H1 (cell line): ENCODE results near the gene RXRA.

Experiments
- BCL11A ChIP-seq, 2 experiments: IDR thresholded peaks; one replicate each; pipeline ENCODE4 v1.6.1; 2011; ENCODE audit warnings: low read depth in 2 of 2, low read length in 2 of 2, mild to moderate bottlenecking in 2 of 2
- EP300 ChIP-seq, 2 experiments: IDR thresholded peaks; 1 replicate in 1 of 2; 2 replicates in 1 of 2; pipeline ENCODE4 v1.6.1; 2011 to 2012; ENCODE audit warnings: low read depth in 2 of 2, low read length in 2 of 2, mild to moderate bottlenecking in 2 of 2, borderline replicate concordance in 1 of 2, inconsistent platforms in 1 of 2, moderate library complexity in 1 of 2
- HDAC2 ChIP-seq, 2 experiments: fragments of 300-600 bp in 1 of 2; sonication (generic) in 1 of 2; IDR thresholded peaks; 2 replicates each; pipeline ENCODE4 v1.6.1; 2011 to 2012; ENCODE audit warnings: low read depth in 2 of 2, low read length in 2 of 2, mild to moderate bottlenecking in 2 of 2, moderate library complexity in 2 of 2, borderline replicate concordance in 1 of 2, inconsistent platforms in 1 of 2
- MAFK ChIP-seq: IDR thresholded peaks from 2 replicates; pipeline ENCODE4 v1.6.1; 2012; ENCODE audit warnings: low read depth, mild to moderate bottlenecking, improper control_type of control experiment, low read length
- POLR2A ChIP-seq, 2 experiments: IDR thresholded peaks; 1 replicate in 1 of 2; 2 replicates in 1 of 2; pipeline ENCODE4 v1.6.1; 2011; ENCODE audit warnings: low read depth in 2 of 2, low read length in 2 of 2, mild to moderate bottlenecking in 2 of 2; ENCODE audit errors: control extremely low read depth in 1 of 2
- POU5F1 ChIP-seq: IDR thresholded peaks from 2 replicates; pipeline ENCODE4 v1.6.1; 2011; ENCODE audit warnings: low read depth, mild to moderate bottlenecking, low read length, moderate library complexity
- RXRA ChIP-seq: IDR thresholded peaks from 2 replicates; pipeline ENCODE4 v1.6.1; 2011; ENCODE audit warnings: low read depth, mild to moderate bottlenecking, low read length, moderate library complexity; ENCODE audit not compliant: insufficient read depth
- TAF1 ChIP-seq: IDR thresholded peaks from 2 replicates; pipeline ENCODE4 v1.6.1; 2011; ENCODE audit warnings: mild to moderate bottlenecking, low read depth, low read length
- TBP ChIP-seq: IDR thresholded peaks from 2 replicates; pipeline ENCODE4 v1.6.1; 2011; ENCODE audit warnings: low read depth, low read length, improper control_type of control experiment
- TCF12 ChIP-seq: IDR thresholded peaks from 2 replicates; pipeline ENCODE4 v1.6.1; 2011; ENCODE audit warnings: low read depth, mild to moderate bottlenecking, low read length
- TF ChIP-seq, protein P1 (sequence below), 3 experiments: IDR thresholded peaks; 1 replicate in 2 of 3; 2 replicates in 1 of 3; pipeline versions ENCODE4 v1.5.1 to v1.6.1; 2011; ENCODE audit warnings: low read length in 3 of 3, mild to moderate bottlenecking in 3 of 3, inconsistent platforms in 2 of 3, low read depth in 1 of 3, moderate library complexity in 1 of 3; ENCODE audit not compliant: insufficient read depth in 1 of 3; ENCODE audit errors: control extremely low read depth in 1 of 3
- TF ChIP-seq, protein P2 (sequence below): IDR thresholded peaks from 2 replicates; pipeline ENCODE4 v1.6.1; 2011; ENCODE audit warnings: low read depth, mild to moderate bottlenecking, low read length; ENCODE audit not compliant: insufficient read depth
- TF ChIP-seq, protein P3 (sequence below): IDR thresholded peaks from 2 replicates; pipeline ENCODE4 v1.6.1; 2011; ENCODE audit warnings: low read length, improper control_type of control experiment

DNA sequence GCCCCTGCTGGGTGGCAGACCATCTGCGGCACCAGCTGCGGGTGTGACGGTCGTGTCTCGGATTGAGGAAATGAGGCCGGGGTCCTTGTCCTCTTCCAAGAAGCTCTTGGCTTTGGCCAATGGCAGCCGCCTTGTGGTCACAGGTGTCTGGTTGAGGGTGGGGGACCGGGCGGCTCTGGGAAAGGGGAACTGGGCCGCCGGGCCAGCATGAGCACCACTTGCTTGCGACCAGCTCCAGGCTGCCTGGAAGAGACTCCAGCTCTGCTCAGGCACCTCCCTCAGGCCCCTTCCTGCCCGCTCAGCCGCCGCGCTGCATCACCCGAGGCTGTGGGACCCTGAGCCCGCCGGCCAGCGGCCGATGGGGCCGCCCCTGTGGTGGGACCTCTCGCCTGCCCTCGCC is 59.7 kb downstream of the RXRA start:
- TF ChIP-seq HDAC2 (IDR thresholded peaks at IDR 0.05; ENCODE audit: borderline replicate concordance in 1 of 2, low read depth in 2 of 2, low read length in 2 of 2), result no peak
- no peak for TF ChIP-seq TBP
- TF ChIP-seq, protein P1, sequence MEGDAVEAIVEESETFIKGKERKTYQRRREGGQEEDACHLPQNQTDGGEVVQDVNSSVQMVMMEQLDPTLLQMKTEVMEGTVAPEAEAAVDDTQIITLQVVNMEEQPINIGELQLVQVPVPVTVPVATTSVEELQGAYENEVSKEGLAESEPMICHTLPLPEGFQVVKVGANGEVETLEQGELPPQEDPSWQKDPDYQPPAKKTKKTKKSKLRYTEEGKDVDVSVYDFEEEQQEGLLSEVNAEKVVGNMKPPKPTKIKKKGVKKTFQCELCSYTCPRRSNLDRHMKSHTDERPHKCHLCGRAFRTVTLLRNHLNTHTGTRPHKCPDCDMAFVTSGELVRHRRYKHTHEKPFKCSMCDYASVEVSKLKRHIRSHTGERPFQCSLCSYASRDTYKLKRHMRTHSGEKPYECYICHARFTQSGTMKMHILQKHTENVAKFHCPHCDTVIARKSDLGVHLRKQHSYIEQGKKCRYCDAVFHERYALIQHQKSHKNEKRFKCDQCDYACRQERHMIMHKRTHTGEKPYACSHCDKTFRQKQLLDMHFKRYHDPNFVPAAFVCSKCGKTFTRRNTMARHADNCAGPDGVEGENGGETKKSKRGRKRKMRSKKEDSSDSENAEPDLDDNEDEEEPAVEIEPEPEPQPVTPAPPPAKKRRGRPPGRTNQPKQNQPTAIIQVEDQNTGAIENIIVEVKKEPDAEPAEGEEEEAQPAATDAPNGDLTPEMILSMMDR (IDR thresholded peaks at IDR 0.05; ENCODE audit: control extremely low read depth in 1 of 3, insufficient read depth in 1 of 3, low read depth in 1 of 3, low read length in 3 of 3), result no peak
- no peak for TF ChIP-seq POLR2A (IDR thresholded peaks at IDR 0.05; ENCODE audit: control extremely low read depth in 1 of 2, low read depth in 2 of 2, low read length in 2 of 2)
- TF ChIP-seq RXRA, result no peak
- TF ChIP-seq TCF12, result no peak
- no peak for TF ChIP-seq TAF1
- TF ChIP-seq, protein P2, sequence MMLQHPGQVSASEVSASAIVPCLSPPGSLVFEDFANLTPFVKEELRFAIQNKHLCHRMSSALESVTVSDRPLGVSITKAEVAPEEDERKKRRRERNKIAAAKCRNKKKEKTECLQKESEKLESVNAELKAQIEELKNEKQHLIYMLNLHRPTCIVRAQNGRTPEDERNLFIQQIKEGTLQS, result no peak
- TF ChIP-seq EP300 (IDR thresholded peaks at IDR 0.05; ENCODE audit: borderline replicate concordance in 1 of 2, low read depth in 2 of 2, low read length in 2 of 2), result no peak
- TF ChIP-seq, protein P3, sequence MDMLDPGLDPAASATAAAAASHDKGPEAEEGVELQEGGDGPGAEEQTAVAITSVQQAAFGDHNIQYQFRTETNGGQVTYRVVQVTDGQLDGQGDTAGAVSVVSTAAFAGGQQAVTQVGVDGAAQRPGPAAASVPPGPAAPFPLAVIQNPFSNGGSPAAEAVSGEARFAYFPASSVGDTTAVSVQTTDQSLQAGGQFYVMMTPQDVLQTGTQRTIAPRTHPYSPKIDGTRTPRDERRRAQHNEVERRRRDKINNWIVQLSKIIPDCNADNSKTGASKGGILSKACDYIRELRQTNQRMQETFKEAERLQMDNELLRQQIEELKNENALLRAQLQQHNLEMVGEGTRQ, result no peak
- TF ChIP-seq POU5F1, result no peak
- TF ChIP-seq BCL11A (IDR thresholded peaks at IDR 0.05; ENCODE audit: low read depth in 2 of 2, low read length in 2 of 2), result no peak
- TF ChIP-seq MAFK, result no peak
